Panc1 (cell line): Measurements from ENCODE around the gene RNF169.

Experiments used
- CTCF ChIP-seq: fragments of 450-650 bp; IDR thresholded peaks from 2 replicates; pipeline ENCODE4 v1.5.1; 2017; ENCODE audit warnings: mild to moderate bottlenecking
- POLR2AphosphoS5 ChIP-seq: IDR thresholded peaks from 2 replicates; pipeline ENCODE4 v1.6.1; 2012; ENCODE audit warnings: mild to moderate bottlenecking, low read depth, low read length, moderate library complexity
- SIN3A ChIP-seq: IDR thresholded peaks from 2 replicates; pipeline ENCODE4 v1.6.1; 2012; ENCODE audit warnings: low read depth, mild to moderate bottlenecking, low read length, moderate library complexity, borderline replicate concordance; ENCODE audit not compliant: insufficient read depth
- TCF7L2 ChIP-seq: IDR thresholded peaks from 2 replicates; pipeline ENCODE4 v1.6.1; 2011; ENCODE audit warnings: mild to moderate bottlenecking, low read depth, low read length, inconsistent platforms
- TF ChIP-seq, protein P1 (sequence below), 2 experiments: IDR thresholded peaks; 2 replicates each; pipeline ENCODE4 v1.6.1; 2011 to 2012; ENCODE audit warnings: low read depth in 2 of 2, control low read depth in 1 of 2, low read length in 1 of 2, mild to moderate bottlenecking in 1 of 2, moderate library complexity in 1 of 2; ENCODE audit not compliant: insufficient read depth in 1 of 2

GRCh38 chr11:74746868-74747267 lies 1.8 kb upstream of the RNF169 start:
- TF ChIP-seq POLR2AphosphoS5, result no peak
- no peak for TF ChIP-seq CTCF
- no peak for TF ChIP-seq TCF7L2
- TF ChIP-seq, protein P1, sequence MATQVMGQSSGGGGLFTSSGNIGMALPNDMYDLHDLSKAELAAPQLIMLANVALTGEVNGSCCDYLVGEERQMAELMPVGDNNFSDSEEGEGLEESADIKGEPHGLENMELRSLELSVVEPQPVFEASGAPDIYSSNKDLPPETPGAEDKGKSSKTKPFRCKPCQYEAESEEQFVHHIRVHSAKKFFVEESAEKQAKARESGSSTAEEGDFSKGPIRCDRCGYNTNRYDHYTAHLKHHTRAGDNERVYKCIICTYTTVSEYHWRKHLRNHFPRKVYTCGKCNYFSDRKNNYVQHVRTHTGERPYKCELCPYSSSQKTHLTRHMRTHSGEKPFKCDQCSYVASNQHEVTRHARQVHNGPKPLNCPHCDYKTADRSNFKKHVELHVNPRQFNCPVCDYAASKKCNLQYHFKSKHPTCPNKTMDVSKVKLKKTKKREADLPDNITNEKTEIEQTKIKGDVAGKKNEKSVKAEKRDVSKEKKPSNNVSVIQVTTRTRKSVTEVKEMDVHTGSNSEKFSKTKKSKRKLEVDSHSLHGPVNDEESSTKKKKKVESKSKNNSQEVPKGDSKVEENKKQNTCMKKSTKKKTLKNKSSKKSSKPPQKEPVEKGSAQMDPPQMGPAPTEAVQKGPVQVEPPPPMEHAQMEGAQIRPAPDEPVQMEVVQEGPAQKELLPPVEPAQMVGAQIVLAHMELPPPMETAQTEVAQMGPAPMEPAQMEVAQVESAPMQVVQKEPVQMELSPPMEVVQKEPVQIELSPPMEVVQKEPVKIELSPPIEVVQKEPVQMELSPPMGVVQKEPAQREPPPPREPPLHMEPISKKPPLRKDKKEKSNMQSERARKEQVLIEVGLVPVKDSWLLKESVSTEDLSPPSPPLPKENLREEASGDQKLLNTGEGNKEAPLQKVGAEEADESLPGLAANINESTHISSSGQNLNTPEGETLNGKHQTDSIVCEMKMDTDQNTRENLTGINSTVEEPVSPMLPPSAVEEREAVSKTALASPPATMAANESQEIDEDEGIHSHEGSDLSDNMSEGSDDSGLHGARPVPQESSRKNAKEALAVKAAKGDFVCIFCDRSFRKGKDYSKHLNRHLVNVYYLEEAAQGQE (IDR thresholded peaks at IDR 0.05; ENCODE audit: insufficient read depth in 1 of 2, low read depth in 2 of 2, low read length in 1 of 2), result no peak
- no peak for TF ChIP-seq SIN3A
